HepG2 (cell line): ENCODE measurements around the gene CPEB4. TPM values are rescaled to one million over a fixed set of nuclear protein-coding genes. Genes with fewer than 3 reads are reported as not detected.

ENCODE experiments used
- DMAP1 ChIP-seq: IDR thresholded peaks from 2 replicates; pipeline ENCODE4 v1.6.1; 2016
- KDM3A ChIP-seq: IDR thresholded peaks from 2 replicates; pipeline ENCODE4 v1.6.1; 2018; ENCODE audit warnings: low read depth, missing compliant biosample characterization
- MAF1 ChIP-seq: sonication (generic); formaldehyde crosslinking; IDR thresholded peaks from 2 replicates; pipeline ENCODE4 v1.5.0; 2020; ENCODE audit warnings: missing genetic modification reagents, borderline replicate concordance
- MBD4 ChIP-seq: IDR thresholded peaks from 2 replicates; pipeline ENCODE4 v1.6.1; 2012; ENCODE audit warnings: low read length, inconsistent platforms, borderline replicate concordance
- MED13 ChIP-seq: sonication (generic); formaldehyde crosslinking; IDR thresholded peaks from 2 replicates; pipeline ENCODE4 v1.5.0; 2020; ENCODE audit warnings: missing genetic modification reagents
- NFE2 ChIP-seq: sonication (generic); formaldehyde crosslinking; IDR thresholded peaks from 2 replicates; pipeline ENCODE4 v1.4.0; 2020; ENCODE audit warnings: missing genetic modification reagents
- NFIB ChIP-seq: sonication (generic); formaldehyde crosslinking; IDR thresholded peaks from 2 replicates; pipeline ENCODE4 v1.9.0; 2021; ENCODE audit warnings: missing genetic modification reagents, mild to moderate bottlenecking, borderline replicate concordance
- POGZ ChIP-seq: sonication (generic); formaldehyde crosslinking; IDR thresholded peaks from 2 replicates; pipeline ENCODE4 v1.4.0; 2020; ENCODE audit warnings: mild to moderate bottlenecking, missing genetic modification reagents
- SRSF4 ChIP-seq: fragments of 200-400 bp; formaldehyde crosslinking; IDR thresholded peaks from one replicate; pipeline ENCODE4 v1.6.1; 2018; ENCODE audit warnings: mild to moderate bottlenecking, low read depth, low read length, moderate library complexity; ENCODE audit not compliant: poor library complexity, severe bottlenecking
- ZBTB7B ChIP-seq: sonication (generic); formaldehyde crosslinking; IDR thresholded peaks from 2 replicates; pipeline ENCODE4 v1.4.0; 2020; ENCODE audit warnings: missing genetic modification reagents
- ZNF180 ChIP-seq: sonication (generic); formaldehyde crosslinking; IDR thresholded peaks from 2 replicates; pipeline ENCODE4 v1.4.0; 2020; ENCODE audit warnings: low read depth, missing genetic modification reagents, borderline replicate concordance
- ZNF256 ChIP-seq: sonication (generic); formaldehyde crosslinking; conservative IDR thresholded peaks from 2 replicates; pipeline ENCODE4 v1.4.0; 2020; ENCODE audit warnings: missing genetic modification reagents
- ZNF33B ChIP-seq: sonication (generic); formaldehyde crosslinking; IDR thresholded peaks from 2 replicates; pipeline ENCODE4 v1.5.1; 2020; ENCODE audit warnings: mild to moderate bottlenecking, missing genetic modification reagents
- ZNF484 ChIP-seq: sonication (generic); formaldehyde crosslinking; IDR thresholded peaks from 2 replicates; pipeline ENCODE4 v1.5.1; 2020; ENCODE audit warnings: mild to moderate bottlenecking, low read depth, missing genetic modification reagents, borderline replicate concordance
- polyA plus RNA-seq, 8 experiments: library from polyadenylated mRNA; depleted of rRNA in 3 of 8; stranded (reverse) in 7 of 8; unstranded in 1 of 8; fragments of >200 nt; fragmentation: Illumina TruSeq in 4 of 8; extraction: Trizol in 4 of 8; gene quantifications; 2 replicates each; pipeline versions ENCODE4 v1.2.1 to v1.2.3, GENCODE V29; 2011 to 2016; ENCODE audit warnings: low read depth in 4 of 8, missing spikeins in 1 of 8, mixed read lengths in 1 of 8; ENCODE audit not compliant: insufficient read depth in 1 of 8
- total RNA-seq, 5 experiments: library from RNA; depleted of rRNA; stranded (reverse); fragments of >200 nt; fragmentation: Illumina TruSeq; extraction: Trizol; gene quantifications; 2 replicates each; pipeline ENCODE4 v1.2.3, GENCODE V29; 2016; ENCODE audit warnings: low read depth in 1 of 5
- TF ChIP-seq, protein P1 (sequence below): sonication (generic); formaldehyde crosslinking; IDR thresholded peaks from 2 replicates; pipeline ENCODE4 v1.4.0; 2020; ENCODE audit warnings: low read depth, mild to moderate bottlenecking, missing genetic modification reagents
- TF ChIP-seq, protein P2 (sequence below): sonication (generic); formaldehyde crosslinking; IDR thresholded peaks from 2 replicates; pipeline ENCODE4 v1.5.0; 2020; ENCODE audit warnings: mild to moderate bottlenecking, missing genetic modification reagents
- TF ChIP-seq, protein P3 (sequence below): sonication (generic); formaldehyde crosslinking; IDR thresholded peaks from 2 replicates; pipeline ENCODE4 v1.5.1; 2020; ENCODE audit warnings: missing genetic modification reagents, mild to moderate bottlenecking, borderline replicate concordance
- TF ChIP-seq, protein P4 (sequence below): sonication (generic); formaldehyde crosslinking; IDR thresholded peaks from 2 replicates; pipeline ENCODE4 v1.4.0; 2020; ENCODE audit warnings: missing genetic modification reagents
- TF ChIP-seq, protein P5 (sequence below): sonication (generic); formaldehyde crosslinking; IDR thresholded peaks from 2 replicates; pipeline ENCODE4 v1.8.1; 2022; ENCODE audit warnings: mild to moderate bottlenecking, missing genetic modification reagents
- TF ChIP-seq, protein P6 (sequence below): sonication (generic); formaldehyde crosslinking; conservative IDR thresholded peaks from 2 replicates; pipeline ENCODE4 v1.8.0; 2022; ENCODE audit warnings: mild to moderate bottlenecking, moderate library complexity, missing genetic modification reagents
- TF ChIP-seq, protein P7 (sequence below): sonication (generic); formaldehyde crosslinking; IDR thresholded peaks from 2 replicates; pipeline ENCODE4 v1.8.0; 2022; ENCODE audit warnings: missing genetic modification reagents, mild to moderate bottlenecking, borderline replicate concordance

The CPEB4 gene
- total and polyA plus RNA-seq, 2 of the 13 experiments (the other 11 are each of a cell fraction or from before 2014, with no cell fraction given): 7.7 to 26.7 TPM

DNA sequence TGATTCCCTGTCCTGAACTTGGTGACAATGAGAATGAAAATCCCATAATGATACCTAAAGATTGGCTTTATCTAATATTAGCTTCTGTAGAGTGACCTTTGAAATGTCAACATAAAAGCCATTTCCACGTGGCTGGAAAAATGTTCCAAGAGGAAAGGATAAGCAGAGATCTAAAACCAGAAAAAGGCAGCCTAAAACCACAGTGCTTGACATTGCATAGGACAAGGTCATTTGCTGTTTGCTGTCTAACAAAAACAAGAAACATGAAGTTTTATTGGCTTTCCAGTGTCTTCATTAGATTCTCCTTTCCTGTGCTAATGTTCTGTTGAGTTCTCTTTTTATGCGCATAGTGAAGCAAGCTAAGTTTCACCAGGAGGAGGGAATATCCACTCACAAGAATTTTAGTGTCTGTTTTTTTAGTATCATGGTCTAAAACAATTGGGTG is 44.6 kb downstream of the CPEB4 start (continued):
- no peak for TF ChIP-seq ZBTB7B (CRISPR knock-in tag)
- TF ChIP-seq NFE2 (CRISPR knock-in tag): no peak
- TF ChIP-seq, protein P1, sequence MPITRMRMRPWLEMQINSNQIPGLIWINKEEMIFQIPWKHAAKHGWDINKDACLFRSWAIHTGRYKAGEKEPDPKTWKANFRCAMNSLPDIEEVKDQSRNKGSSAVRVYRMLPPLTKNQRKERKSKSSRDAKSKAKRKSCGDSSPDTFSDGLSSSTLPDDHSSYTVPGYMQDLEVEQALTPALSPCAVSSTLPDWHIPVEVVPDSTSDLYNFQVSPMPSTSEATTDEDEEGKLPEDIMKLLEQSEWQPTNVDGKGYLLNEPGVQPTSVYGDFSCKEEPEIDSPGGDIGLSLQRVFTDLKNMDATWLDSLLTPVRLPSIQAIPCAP (CRISPR knock-in tag): no peak
- TF ChIP-seq, protein P2, sequence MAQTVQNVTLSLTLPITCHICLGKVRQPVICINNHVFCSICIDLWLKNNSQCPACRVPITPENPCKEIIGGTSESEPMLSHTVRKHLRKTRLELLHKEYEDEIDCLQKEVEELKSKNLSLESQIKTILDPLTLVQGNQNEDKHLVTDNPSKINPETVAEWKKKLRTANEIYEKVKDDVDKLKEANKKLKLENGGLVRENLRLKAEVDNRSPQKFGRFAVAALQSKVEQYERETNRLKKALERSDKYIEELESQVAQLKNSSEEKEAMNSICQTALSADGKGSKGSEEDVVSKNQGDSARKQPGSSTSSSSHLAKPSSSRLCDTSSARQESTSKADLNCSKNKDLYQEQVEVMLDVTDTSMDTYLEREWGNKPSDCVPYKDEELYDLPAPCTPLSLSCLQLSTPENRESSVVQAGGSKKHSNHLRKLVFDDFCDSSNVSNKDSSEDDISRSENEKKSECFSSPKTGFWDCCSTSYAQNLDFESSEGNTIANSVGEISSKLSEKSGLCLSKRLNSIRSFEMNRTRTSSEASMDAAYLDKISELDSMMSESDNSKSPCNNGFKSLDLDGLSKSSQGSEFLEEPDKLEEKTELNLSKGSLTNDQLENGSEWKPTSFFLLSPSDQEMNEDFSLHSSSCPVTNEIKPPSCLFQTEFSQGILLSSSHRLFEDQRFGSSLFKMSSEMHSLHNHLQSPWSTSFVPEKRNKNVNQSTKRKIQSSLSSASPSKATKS (CRISPR knock-in tag): no peak
- TF ChIP-seq POGZ (CRISPR knock-in tag): peak; percentile 79
- TF ChIP-seq NFIB (CRISPR knock-in tag): no peak
- TF ChIP-seq MBD4: no peak; the same call in 1 of the 2 replicates
- no peak for TF ChIP-seq ZNF256 (CRISPR knock-in tag)
- no peak for TF ChIP-seq ZNF180
- TF ChIP-seq, protein P3, sequence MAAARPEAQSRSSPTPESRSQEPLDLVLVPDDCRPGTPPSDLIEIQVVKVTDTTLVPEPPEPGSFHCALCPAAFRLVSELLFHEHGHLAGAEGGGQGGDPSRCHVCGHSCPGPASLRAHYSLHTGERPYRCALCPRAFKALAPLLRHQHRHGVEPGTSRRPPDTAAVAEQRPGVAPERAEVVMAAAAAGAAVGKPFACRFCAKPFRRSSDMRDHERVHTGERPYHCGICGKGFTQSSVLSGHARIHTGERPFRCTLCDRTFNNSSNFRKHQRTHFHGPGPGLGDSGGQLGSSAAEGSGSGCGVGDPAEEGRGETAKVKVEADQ: no peak
- no peak for TF ChIP-seq SRSF4
- no peak for TF ChIP-seq ZNF33B (CRISPR knock-in tag)
- TF ChIP-seq MED13 (CRISPR knock-in tag): 0 out of 2 replicates have a peak, but pooled peaks have one; percentile 58
- TF ChIP-seq, protein P4, sequence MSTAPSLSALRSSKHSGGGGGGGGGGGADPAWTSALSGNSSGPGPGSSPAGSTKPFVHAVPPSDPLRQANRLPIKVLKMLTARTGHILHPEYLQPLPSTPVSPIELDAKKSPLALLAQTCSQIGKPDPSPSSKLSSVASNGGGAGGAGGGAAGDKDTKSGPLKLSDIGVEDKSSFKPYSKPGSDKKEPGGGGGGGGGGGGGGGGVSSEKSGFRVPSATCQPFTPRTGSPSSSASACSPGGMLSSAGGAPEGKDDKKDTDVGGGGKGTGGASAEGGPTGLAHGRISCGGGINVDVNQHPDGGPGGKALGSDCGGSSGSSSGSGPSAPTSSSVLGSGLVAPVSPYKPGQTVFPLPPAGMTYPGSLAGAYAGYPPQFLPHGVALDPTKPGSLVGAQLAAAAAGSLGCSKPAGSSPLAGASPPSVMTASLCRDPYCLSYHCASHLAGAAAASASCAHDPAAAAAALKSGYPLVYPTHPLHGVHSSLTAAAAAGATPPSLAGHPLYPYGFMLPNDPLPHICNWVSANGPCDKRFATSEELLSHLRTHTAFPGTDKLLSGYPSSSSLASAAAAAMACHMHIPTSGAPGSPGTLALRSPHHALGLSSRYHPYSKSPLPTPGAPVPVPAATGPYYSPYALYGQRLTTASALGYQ (CRISPR knock-in tag): peak; percentile 84
- TF ChIP-seq KDM3A (CRISPR knock-in tag): peak; percentile 55; the same call in 1 of the 2 replicates
- TF ChIP-seq, protein P5, sequence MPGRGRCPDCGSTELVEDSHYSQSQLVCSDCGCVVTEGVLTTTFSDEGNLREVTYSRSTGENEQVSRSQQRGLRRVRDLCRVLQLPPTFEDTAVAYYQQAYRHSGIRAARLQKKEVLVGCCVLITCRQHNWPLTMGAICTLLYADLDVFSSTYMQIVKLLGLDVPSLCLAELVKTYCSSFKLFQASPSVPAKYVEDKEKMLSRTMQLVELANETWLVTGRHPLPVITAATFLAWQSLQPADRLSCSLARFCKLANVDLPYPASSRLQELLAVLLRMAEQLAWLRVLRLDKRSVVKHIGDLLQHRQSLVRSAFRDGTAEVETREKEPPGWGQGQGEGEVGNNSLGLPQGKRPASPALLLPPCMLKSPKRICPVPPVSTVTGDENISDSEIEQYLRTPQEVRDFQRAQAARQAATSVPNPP (CRISPR knock-in tag): no peak
- TF ChIP-seq, protein P6, sequence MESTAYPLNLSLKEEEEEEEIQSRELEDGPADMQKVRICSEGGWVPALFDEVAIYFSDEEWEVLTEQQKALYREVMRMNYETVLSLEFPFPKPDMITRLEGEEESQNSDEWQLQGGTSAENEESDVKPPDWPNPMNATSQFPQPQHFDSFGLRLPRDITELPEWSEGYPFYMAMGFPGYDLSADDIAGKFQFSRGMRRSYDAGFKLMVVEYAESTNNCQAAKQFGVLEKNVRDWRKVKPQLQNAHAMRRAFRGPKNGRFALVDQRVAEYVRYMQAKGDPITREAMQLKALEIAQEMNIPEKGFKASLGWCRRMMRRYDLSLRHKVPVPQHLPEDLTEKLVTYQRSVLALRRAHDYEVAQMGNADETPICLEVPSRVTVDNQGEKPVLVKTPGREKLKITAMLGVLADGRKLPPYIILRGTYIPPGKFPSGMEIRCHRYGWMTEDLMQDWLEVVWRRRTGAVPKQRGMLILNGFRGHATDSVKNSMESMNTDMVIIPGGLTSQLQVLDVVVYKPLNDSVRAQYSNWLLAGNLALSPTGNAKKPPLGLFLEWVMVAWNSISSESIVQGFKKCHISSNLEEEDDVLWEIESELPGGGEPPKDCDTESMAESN: no peak
- no peak for TF ChIP-seq MAF1 (CRISPR knock-in tag)
- TF ChIP-seq, protein P7, sequence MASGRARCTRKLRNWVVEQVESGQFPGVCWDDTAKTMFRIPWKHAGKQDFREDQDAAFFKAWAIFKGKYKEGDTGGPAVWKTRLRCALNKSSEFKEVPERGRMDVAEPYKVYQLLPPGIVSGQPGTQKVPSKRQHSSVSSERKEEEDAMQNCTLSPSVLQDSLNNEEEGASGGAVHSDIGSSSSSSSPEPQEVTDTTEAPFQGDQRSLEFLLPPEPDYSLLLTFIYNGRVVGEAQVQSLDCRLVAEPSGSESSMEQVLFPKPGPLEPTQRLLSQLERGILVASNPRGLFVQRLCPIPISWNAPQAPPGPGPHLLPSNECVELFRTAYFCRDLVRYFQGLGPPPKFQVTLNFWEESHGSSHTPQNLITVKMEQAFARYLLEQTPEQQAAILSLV: no peak
- no peak for TF ChIP-seq ZNF484 (CRISPR knock-in tag)
- peak; percentile 86 for TF ChIP-seq DMAP1 (CRISPR knock-in tag)
